Activated CD4-positive, CD25-positive, alpha-beta regulatory T cell treated with anti-CD3 and anti-CD28 coated beads, Interleukin-2, amount 50 U/mL, for 24 hours (primary cell): ENCODE data around the gene GABARAPL1.

Experiments
- ATAC-seq, 2 donors: fragments of 150-1000 bp; cut with Tn5 transposase; one replicate each; pipeline ENCODE4 v1.10.0; 2021; ENCODE audit warnings: mild to moderate bottlenecking in 1 of 2, moderate library complexity in 1 of 2

The GABARAPL1 gene

DNA sequence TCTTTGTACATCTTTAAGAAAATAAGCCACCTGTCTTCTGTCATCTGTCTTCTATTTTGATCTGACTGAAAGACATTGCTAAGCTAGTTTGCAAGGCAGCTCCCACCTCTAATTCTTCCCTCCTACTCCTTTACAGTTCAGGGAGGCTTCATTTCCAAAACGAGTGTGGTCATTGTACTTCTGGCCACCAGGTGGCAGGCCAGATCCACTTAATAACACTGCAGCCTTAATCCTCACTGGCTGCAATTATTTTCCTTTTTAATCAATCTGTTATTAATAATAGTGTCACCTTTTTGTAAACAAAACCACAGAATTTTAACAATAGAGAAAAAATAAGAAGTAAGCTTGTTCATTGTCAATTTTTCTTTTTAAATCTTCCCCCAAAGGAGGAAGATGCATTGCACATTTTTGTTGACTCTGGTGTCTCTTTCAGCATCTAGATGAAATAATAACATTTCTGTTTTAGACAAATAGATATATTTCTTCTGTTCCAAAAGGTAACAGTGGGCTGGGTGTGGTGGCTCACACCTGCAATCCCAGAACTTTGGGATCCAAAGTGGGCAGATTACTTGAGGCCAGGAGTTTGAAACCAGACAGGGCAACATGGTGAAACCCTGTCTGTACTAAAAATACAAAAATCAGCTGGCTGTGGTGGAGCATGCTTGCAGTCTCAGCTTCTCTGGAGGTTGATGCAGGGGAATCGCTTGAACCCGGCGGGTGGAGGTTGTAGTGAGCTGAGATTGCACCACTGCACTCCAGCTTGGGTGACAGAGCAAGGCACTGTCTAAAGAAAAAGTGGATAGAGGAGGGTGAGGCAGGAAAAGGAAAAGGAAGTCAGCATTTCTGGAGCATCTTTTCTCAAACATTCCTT lies 23.3 kb downstream of the GABARAPL1 start:
- ATAC-seq: peak; percentile 49 to 68

GRCh38 chr12:10236720-10237119 lies 24.0 kb downstream of the GABARAPL1 start:
- ATAC-seq: no peak

GRCh38 chr12:10238526-10238925 lies 25.8 kb downstream of the GABARAPL1 start:
- no peak for ATAC-seq

DNA sequence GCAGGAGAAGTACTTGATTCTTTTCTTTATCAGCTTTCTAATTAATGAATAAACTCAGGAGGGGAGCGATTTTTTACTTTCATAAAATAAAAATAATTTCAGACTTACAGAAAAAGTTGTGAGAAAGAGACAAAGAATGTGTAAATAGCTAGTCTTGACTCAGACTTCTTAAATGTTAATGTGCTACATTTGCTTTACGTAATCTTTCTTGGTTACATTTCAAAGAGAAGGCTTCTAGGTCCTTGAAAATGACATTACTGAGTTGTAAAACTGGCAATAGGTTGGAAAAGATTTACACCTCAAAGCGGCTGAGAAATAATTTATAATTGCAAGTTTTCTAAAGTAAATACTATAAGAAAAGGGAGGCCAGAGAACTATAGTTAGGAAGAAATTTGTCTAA lies 28.6 kb downstream of the GABARAPL1 start:
- no peak for ATAC-seq

DNA sequence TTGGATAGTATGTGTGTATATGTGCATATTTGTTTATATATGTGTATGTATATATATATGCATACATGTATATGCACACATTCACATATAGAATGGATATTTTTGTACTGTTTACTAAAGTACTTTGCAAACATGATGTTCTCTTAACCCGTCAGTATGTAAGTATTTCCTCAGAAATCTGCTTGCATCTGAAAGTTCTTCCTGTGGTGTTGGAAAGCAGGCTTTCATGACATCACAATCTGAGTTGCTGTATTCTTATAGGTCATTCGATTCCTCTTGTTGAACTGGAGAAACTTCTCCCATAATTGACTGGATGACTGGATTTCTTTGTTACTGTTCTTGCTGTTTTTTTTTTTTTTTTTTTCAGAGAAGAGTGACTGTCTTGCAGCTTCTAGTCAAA lies 29.1 kb downstream of the GABARAPL1 start:
- no peak for ATAC-seq

GRCh38 chr12:10242539-10242938 lies 29.9 kb downstream of the GABARAPL1 start:
- no peak for ATAC-seq

DNA sequence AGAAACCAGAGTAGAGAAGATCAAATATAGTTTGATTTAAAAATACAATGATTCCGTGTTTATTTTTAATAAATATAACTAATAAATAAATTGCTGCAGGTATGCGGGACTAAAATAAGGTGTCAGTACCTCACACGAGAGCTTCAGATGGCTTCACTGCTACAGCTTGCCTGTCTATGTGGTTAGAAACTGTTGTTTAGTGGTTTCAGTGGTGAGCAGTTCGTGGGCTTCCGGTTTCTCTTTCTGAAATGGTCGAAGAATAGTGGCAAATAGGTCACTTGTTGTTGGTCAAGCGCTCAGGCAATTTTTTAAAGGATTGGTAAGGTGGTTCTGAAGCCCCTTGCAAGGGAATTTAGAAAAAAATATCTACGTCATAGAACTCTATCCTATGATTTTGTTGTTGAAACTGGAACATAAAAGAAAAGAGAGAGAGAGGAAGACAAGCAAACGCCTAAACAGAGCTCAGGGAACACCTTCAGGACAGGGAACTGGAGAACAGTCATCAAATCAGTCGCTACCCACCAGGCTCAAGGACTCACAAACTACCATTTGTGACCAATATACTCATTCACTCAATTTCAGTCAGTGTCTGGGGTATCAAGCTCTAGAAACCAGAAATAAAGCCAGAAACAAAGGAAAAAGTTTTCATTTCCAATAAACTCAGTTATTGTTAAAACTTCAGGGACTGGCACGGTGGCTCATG lies 31.3 kb downstream of the GABARAPL1 start:
- no peak for ATAC-seq

DNA sequence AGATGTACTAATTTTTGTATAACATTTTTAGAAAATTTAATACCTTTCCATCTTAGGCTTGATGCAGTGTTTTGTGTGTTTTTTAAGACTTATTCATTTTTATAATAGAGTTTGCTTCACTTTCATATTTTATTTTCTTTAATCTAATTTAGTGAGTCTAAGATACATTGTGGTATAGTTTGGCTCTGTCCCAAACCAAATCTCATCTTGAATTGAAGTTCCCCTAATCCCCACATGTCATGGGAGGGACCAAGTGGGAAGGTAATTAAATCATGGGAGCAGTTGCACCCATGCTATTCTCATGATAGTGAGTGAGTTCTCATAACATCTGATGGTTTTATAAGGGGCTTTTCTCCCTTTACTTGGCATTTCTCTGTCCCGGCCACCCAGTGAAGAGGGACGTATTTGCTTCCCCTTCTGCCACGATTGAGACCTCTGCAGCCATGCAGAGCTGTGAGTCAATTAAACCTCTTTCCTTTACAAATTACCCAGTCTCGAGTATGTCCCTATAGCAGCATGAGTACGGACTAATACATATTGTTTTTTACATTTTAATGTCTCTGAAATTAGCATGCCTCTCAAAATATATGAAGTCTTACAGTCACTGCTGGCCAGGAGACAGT lies 34.9 kb downstream of the GABARAPL1 start:
- ATAC-seq: no peak

- ATAC-seq: peak in 1 of 2 donors; percentile 30
Measured at GRCh38 chr12:10249690-10250455, 37.2 kb downstream of the GABARAPL1 start.

- no peak for ATAC-seq
Measured at GRCh38 chr12:10251669-10252068, 39.0 kb downstream of the GABARAPL1 start.

- ATAC-seq: no peak
Measured at GRCh38 chr12:10252201-10252600, 39.5 kb downstream of the GABARAPL1 start.

DNA sequence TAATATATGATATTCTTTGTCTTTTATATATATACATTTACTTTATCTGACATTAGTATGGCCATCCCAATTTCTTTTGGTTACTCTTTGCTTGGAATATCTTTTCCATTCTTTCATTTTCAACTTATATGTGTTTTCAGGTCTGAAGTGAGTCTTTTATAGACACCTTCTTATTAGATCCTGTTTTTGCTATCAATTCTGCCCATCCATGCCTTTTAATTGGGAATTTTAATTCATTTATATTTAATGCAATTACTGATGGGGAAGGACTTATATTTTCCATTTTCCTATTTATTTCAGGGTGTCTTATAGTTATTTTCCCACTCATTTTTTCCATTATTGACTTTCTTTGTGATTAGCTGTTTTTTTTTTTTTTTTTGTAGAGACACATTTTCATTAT lies 43.4 kb downstream of the GABARAPL1 start:
- ATAC-seq: no peak

DNA sequence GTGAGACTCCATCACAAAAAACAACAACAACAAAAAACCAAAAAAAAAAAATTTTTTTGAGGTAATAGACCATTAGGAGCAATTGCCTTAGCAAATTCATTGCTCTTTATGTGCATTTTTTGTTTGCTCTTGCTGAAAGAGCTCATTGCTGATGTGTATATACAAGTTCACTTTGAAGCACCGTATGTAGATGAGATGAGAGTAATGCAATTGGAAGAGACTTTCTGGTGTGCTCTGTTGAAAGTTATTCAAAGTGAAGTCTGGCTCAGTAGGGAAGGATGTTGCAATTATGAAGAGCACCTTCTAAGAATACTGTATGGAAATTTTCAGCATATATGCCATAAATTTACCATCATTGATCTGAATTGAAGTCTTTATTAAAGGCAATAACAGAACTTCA lies 48.2 kb downstream of the GABARAPL1 start:
- ATAC-seq: no peak

GRCh38 chr12:10268037-10268436 lies 55.4 kb downstream of the GABARAPL1 start:
- no peak for ATAC-seq

DNA sequence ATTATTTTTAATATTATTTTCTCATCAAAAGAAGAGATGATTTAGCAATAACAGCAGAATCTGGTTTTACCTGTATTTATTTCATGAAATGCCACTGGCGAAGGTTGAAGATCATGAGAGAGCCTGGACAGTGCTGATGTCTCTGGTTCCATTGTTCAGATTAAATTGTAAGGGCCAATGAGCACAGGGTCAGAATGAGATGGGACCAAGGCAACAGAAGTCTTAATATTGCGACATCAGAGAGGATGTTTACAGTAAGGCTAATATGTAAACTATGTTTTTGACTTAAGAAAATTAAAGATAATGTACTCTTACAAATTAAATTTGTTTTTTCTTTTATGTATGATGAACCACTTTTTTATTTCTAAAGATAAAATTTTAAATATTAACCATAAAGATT lies 59.8 kb downstream of the GABARAPL1 start:
- no peak for ATAC-seq
